ENCODE measurements around the gene RAB44. TPM values are rescaled to one million over a fixed set of nuclear protein-coding genes. Genes with fewer than 3 reads are reported as not detected.

RAB44 gene
- total and polyA plus RNA-seq, 7 donors, result under 0.01 to 0.71 (median 0.17) TPM; not detected in 3

DNA sequence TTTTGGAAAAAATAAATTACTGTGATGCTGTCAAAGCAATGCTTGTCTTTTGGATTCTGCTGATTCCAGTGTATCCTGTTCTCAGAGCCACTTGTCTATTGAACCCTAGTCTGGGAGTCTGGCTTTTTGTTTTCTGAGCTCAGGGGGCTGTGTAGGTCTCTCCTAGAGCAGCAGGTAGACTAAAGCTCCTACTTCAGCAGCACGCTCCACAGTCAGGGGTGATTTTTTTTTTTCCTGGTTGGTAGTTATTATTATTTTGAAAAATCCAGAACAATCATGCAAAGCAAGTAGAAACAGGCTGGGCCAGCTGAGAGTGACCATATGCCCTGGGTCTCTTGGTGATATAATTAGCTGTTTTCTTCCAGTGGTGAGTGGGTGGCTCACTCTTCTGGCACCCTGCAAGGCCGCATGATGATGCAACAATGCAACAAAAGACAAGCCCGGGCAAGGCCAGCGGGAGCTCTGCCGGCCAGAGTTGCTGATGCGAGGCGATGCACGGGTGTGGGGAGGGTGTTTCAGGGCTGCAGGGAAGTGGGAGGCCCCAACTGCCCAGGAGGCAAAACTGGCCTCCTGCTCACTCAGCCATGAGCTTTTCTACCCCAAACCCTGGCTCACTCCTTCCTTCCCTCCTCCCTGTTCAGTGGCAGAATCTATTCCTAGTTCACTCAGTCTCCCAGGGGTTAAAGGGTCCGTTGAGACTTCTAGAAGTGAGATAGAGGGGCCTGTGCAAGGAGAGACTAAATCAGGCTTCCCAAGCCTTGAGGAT lies 30.6 kb upstream of the RAB44 start:
- Histone ChIP-seq H3K4me1 (peaks cover 0 to 10% (median 9%) of the 10 kb centered on the region in 4 donors), H3K27ac (peak overlapping the region in 3 of 4 donors; percentile 12 to 49 (median 23)), H3K4me3 (no peak overlapping the region), H3K27me3 (no peaks in the 10 kb centered on the region), H3K9me3 (no peaks in the 10 kb centered on the region), H3K36me3 (no peaks in the 10 kb centered on the region)
- intact Hi-C loops (cut with DNase I), result no loop called here
- peak; percentile 89 for DNase-seq
- WGBS, 2 donors, result 62 to 72% methylated on average over 9 of the region's 9 CpGs
- TF ChIP-seq POLR2A (IDR thresholded peaks at IDR 0.05) (no peak), POLR2AphosphoS5 (IDR thresholded peaks at IDR 0.05) (peak in 1 of 4 donors; percentile 32)

DNA sequence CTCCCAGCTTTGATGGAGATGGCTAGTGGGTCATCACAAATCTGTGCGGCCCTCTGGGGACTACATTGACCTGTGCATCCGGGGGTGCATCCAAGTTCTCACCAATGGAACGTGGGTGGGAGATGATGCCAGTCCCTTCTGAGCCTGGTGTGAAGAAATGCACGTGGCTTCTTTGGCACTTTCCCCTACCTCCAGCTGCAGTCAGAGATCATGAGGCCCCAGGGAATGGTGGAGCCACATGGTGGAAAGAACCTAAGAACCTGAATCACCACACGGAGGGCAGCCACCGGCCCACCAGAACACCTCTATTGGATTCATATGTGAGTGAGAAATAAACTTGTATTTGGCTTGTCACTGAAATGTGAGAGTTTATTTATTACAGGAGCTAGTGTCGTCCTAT lies 29.0 kb upstream of the RAB44 start:
- intact Hi-C loops (cut with DNase I), result no loop called here
- no peak for TF ChIP-seq POLR2A (IDR thresholded peaks at IDR 0.05)
- no peak for TF ChIP-seq POLR2AphosphoS5 (IDR thresholded peaks at IDR 0.05)
- TF ChIP-seq, protein P1, sequence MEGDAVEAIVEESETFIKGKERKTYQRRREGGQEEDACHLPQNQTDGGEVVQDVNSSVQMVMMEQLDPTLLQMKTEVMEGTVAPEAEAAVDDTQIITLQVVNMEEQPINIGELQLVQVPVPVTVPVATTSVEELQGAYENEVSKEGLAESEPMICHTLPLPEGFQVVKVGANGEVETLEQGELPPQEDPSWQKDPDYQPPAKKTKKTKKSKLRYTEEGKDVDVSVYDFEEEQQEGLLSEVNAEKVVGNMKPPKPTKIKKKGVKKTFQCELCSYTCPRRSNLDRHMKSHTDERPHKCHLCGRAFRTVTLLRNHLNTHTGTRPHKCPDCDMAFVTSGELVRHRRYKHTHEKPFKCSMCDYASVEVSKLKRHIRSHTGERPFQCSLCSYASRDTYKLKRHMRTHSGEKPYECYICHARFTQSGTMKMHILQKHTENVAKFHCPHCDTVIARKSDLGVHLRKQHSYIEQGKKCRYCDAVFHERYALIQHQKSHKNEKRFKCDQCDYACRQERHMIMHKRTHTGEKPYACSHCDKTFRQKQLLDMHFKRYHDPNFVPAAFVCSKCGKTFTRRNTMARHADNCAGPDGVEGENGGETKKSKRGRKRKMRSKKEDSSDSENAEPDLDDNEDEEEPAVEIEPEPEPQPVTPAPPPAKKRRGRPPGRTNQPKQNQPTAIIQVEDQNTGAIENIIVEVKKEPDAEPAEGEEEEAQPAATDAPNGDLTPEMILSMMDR (IDR thresholded peaks at IDR 0.05), result no peak
- no peak for TF ChIP-seq EP300 (IDR thresholded peaks at IDR 0.05)
- 84 to 91% methylated on average over 7 of the region's 7 CpGs for WGBS, 2 donors
- Histone ChIP-seq H3K4me3 (no peak overlapping the region), H3K27me3 (no peaks in the 10 kb centered on the region), H3K9me3 (no peaks in the 10 kb centered on the region), H3K4me1 (peaks cover 0 to 10% (median 9%) of the 10 kb centered on the region in 4 donors), H3K36me3 (no peaks in the 10 kb centered on the region), H3K27ac (no peak overlapping the region)
- no peak for DNase-seq

DNA sequence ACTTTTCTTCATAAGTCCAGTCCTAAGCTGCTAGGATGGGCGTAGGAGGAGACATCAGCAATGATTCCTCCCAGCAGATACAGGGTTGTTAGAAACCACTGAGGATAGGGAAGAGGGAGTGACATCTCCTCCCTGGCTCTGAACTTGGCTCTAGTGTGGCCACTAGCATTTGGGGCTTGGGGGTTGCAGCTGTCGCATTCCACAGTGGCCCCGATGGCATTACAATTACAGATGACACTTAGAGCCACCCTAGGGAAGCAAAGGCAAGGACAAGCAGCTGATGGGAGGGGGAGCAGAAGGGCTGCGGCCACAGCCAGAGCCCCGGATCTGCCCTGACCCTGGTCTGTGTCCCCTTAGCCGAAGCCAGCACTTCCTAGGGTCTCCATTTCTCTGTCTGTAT lies 28.6 kb upstream of the RAB44 start:
- H3K36me3 ChIP-seq, result no peaks in the 10 kb centered on the region
- TF ChIP-seq, protein P1 (IDR thresholded peaks at IDR 0.05), result no peak
- TF ChIP-seq POLR2A (IDR thresholded peaks at IDR 0.05), result no peak
- TF ChIP-seq POLR2AphosphoS5 (IDR thresholded peaks at IDR 0.05), result no peak
- no peak for TF ChIP-seq EP300 (IDR thresholded peaks at IDR 0.05)
- H3K4me1 ChIP-seq, result peaks cover 0 to 10% (median 9%) of the 10 kb centered on the region in 4 donors
- H3K4me3 ChIP-seq, result no peak overlapping the region
- H3K9me3 ChIP-seq, result no peaks in the 10 kb centered on the region
- 92 to 95% methylated on average over 6 of the region's 6 CpGs for WGBS, 2 donors
- intact Hi-C loops (cut with DNase I), result no loop called here
- H3K27me3 ChIP-seq, result no peaks in the 10 kb centered on the region
- no peak overlapping the region for H3K27ac ChIP-seq
- DNase-seq, result no peak

DNA sequence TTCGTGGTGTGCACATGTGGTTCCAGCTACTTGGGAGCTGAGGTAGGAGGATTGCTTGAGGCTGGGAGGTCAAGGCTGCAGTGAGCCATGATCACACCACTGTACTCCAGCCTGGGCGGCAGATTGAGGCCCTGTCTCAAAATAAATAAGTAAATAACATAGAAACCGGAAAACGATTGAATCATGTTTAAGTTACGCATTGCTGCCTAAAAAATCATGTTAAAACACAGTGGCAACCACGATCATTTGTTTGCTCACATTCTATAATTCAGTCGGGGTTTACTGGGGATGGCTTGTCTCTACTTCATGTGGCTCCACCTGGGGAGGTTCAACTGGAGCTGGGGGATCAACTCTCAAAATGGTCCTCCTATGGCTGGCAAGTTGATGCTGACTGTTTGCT lies 27.4 kb upstream of the RAB44 start:
- H3K27ac ChIP-seq, result no peak overlapping the region
- H3K4me1 ChIP-seq, result peaks cover 0 to 10% (median 9%) of the 10 kb centered on the region in 4 donors
- 94 to 95% methylated on average over 7 of the region's 7 CpGs for WGBS, 2 donors
- H3K27me3 ChIP-seq, result no peaks in the 10 kb centered on the region
- intact Hi-C loops (cut with DNase I), result no loop called here
- no peak for DNase-seq
- no peaks in the 10 kb centered on the region for H3K9me3 ChIP-seq
- H3K36me3 ChIP-seq, result no peaks in the 10 kb centered on the region
- H3K4me3 ChIP-seq, result no peak overlapping the region
- no peak for TF ChIP-seq EP300 (IDR thresholded peaks at IDR 0.05)
- no peak for TF ChIP-seq POLR2A (IDR thresholded peaks at IDR 0.05)
- TF ChIP-seq, protein P1 (IDR thresholded peaks at IDR 0.05), result no peak
- no peak for TF ChIP-seq POLR2AphosphoS5 (IDR thresholded peaks at IDR 0.05)

DNA sequence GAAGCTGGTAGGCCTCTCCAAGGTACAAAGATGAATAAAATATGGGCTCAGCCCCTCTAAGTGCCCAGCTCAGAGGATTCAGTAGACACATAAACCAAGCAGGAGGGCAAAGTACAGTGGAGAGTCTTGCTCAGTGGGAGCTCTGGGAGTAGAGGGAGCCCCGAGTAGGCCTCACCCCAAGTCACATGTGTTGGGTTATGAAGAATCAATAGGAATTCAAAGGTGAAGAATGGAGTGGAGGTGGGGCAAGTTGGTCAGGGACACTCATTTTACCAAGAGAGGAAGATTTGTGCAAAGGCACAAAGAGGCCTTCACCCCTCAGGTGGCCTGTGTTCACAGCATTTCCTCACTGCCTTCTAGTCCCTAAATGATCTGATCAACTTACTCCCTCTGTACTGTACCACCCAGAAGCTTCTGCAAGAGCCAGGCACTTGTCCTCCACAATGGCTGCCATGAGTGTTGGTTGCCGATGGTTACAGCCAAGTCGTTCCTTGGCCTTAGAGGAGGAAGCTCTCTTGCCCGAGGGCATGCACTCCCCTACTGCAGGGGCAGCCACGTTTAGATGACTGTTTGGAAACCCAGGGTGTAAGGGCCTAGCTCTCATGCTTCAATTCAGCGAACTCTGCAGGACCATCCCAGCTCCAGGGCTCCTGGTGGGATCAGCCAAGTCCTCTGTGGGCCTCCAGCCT lies 25.8 kb upstream of the RAB44 start:
- intact Hi-C loops (cut with DNase I), result no loop called here
- Histone ChIP-seq H3K36me3 (no peaks in the 10 kb centered on the region), H3K9me3 (no peaks in the 10 kb centered on the region), H3K27me3 (no peaks in the 10 kb centered on the region), H3K4me3 (no peak overlapping the region), H3K4me1 (peaks cover 0 to 13% (median 10%) of the 10 kb centered on the region in 4 donors), H3K27ac (no peak overlapping the region)
- DNase-seq, result no peak
- no peak for TF ChIP-seq POLR2AphosphoS5 (IDR thresholded peaks at IDR 0.05)
- TF ChIP-seq POLR2A (IDR thresholded peaks at IDR 0.05), result no peak
- TF ChIP-seq, protein P1 (IDR thresholded peaks at IDR 0.05), result no peak
- TF ChIP-seq EP300 (IDR thresholded peaks at IDR 0.05), result no peak
- WGBS, 2 donors, result 78 to 82% methylated on average over 6 of the region's 6 CpGs
